Measurements from ENCODE around the gene PGR.

Gene PGR

DNA sequence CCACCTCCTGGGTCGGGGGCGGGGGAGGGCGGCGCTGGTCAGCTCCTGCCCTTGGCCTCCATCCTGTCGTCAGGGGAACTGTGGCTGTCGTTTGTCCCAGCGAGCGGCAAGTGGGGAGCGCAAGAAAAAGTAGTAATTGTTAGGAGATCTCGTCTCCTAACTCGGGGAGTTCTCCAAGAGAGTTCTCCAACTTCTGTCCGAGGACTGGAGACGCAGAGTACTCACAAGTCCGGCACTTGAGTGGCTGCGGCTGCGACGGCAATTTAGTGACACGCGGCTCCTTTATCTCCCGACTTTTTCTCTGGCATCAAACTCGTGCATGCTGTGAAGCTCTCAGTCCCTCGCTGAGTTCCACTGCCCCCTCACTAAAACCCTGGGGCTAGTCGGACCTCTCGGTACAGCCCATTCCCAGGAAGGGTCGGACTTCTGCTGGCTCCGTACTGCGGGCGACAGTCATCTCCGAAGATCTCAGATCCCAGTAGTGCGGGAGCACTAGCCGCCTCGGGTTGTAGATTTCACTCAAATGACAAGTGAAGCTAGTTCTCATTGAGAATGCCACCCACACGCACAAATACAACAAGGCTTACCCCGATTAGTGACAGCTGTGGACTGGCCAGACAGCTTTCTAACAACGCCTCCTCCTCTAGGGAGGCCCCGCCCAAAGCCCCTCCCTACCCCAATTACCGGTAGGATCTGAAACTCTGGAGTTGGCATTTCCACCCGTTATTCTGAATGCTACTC lies at the start of gene PGR:
Gene PGR (minus strand): TSS at position 611 of the 741 bp plus-strand sequence. CDS start 743 bp downstream, outside the sequence.
- no peak within 1 kb of the TSS for H3K4me3 ChIP-seq (ENCODE audit: low read depth, low read length)

GRCh38 chr11:101176381-101176780 lies 46.8 kb upstream of the PGR start:
- TF ChIP-seq, protein P1, sequence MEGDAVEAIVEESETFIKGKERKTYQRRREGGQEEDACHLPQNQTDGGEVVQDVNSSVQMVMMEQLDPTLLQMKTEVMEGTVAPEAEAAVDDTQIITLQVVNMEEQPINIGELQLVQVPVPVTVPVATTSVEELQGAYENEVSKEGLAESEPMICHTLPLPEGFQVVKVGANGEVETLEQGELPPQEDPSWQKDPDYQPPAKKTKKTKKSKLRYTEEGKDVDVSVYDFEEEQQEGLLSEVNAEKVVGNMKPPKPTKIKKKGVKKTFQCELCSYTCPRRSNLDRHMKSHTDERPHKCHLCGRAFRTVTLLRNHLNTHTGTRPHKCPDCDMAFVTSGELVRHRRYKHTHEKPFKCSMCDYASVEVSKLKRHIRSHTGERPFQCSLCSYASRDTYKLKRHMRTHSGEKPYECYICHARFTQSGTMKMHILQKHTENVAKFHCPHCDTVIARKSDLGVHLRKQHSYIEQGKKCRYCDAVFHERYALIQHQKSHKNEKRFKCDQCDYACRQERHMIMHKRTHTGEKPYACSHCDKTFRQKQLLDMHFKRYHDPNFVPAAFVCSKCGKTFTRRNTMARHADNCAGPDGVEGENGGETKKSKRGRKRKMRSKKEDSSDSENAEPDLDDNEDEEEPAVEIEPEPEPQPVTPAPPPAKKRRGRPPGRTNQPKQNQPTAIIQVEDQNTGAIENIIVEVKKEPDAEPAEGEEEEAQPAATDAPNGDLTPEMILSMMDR (IDR thresholded peaks at IDR 0.05; ENCODE audit: borderline replicate concordance, insufficient read depth, low read depth, low read length), result no peak
- H3K4me3 ChIP-seq (ENCODE audit: low read depth, low read length), result no peak overlapping the region

More for the DNA sequence above, at the start of gene PGR:
- TF ChIP-seq, protein P1 (IDR thresholded peaks at IDR 0.05; ENCODE audit: borderline replicate concordance, insufficient read depth, low read depth, low read length), result no peak

DNA sequence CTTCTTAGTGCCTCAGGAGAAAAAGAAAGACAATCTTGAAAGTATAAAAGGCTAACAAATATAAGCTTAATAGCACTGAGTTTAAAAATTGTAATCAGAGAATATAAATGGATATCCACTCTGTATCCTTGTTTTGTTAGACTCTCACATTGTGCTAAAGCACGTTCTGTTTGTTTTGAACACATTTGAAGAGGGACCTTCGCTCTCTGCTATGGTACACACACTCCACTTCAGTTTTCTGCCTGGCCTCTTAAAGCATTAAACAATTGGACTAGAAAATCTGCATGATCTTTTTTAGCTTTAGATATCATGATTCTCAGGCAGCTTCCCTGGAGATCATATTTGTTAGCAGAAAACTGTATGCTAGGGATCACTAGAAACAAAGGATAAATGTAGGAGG lies 40.3 kb upstream of the PGR start:
- H3K4me3 ChIP-seq (ENCODE audit: low read depth, low read length), result no peak overlapping the region
- TF ChIP-seq, protein P1 (IDR thresholded peaks at IDR 0.05; ENCODE audit: borderline replicate concordance, insufficient read depth, low read depth, low read length), result no peak

DNA sequence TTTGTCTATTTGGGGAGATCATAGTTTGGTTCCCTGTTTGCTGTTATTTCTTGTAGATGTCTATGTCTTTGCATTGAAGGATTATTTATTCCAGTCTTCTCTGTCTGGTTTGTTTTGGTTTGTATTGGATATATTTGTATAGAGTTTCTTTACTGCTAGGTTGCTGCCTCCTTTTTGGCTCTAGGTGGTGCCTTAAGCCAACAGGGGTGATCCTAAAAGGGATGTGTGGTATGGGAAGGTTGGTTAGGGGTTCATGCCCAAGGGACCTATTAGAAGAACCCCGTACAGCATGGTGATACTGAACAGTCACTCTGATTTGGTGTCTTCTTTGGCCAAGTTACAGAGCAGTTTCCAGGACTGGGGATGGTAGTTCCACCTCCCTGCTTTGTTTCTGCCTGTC lies 36.4 kb upstream of the PGR start:
- TF ChIP-seq, protein P1 (IDR thresholded peaks at IDR 0.05; ENCODE audit: borderline replicate concordance, insufficient read depth, low read depth, low read length), result no peak
- H3K4me3 ChIP-seq (ENCODE audit: low read depth, low read length), result no peak overlapping the region

DNA sequence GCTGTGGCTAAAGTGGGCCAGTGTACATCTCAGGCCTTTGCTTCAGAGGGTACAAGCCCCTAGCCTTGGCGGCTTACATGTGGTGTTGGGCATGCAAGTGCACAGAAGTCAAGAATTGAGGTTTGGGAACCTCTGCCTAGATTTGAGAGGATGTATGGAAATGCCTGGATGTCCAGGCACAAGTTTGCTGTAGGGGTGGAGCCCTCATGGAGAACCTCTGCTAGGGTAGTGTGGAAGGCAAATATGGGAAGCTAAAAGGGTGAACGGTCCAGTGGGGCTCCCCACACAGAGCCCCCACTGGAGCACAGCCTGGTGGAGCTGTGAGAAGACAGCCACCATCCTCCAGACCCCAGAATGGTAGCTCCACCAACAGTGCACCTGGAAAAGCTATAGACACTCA lies 28.5 kb upstream of the PGR start:
- no peak overlapping the region for H3K4me3 ChIP-seq (ENCODE audit: low read depth, low read length)
- TF ChIP-seq, protein P1 (IDR thresholded peaks at IDR 0.05; ENCODE audit: borderline replicate concordance, insufficient read depth, low read depth, low read length), result no peak

- H3K4me3 ChIP-seq (ENCODE audit: low read depth, low read length), result no peak overlapping the region
- TF ChIP-seq, protein P1 (IDR thresholded peaks at IDR 0.05; ENCODE audit: borderline replicate concordance, insufficient read depth, low read depth, low read length), result no peak
Observed at GRCh38 chr11:101138245-101138930, 8.8 kb upstream of the PGR start.

DNA sequence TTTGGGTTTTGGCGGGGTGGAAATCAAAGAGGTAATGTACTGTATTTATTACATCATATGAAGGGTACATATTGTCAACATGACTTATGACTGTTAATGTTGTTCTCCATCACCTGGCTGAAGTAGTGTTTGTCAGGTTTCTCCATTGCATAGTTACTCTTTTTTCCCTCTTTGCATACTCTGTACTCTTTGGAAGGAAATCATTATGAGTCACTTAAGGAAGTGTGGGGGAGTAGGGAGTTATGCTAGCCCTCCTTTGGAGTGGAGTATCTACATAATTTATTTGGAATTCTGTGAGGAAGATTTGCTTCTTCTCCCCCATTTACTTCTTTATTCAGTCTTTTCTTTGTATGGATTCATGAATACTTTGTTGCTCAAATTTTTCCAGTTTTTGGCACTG lies 3.6 kb upstream of the PGR start:
- TF ChIP-seq, protein P1 (IDR thresholded peaks at IDR 0.05; ENCODE audit: borderline replicate concordance, insufficient read depth, low read depth, low read length), result no peak
- no peak overlapping the region for H3K4me3 ChIP-seq (ENCODE audit: low read depth, low read length)

Data from GM12875 (cell line).